Neuronal stem cell (in vitro differentiated cells): ENCODE measurements around the gene CENATAC.

Source experiments
- DNase-seq: peaks from one replicate; pipeline ENCODE4 v3.0.0-alpha.2; 2013; ENCODE audit warnings: low spot score
- H2AFZ ChIP-seq: one replicate; pipeline ENCODE4 v1.6.1; 2013; ENCODE audit warnings: mild to moderate bottlenecking, low read length, inconsistent platforms
- H2AK5ac ChIP-seq: 2 replicates; pipeline ENCODE4 v1.6.1; 2013; ENCODE audit warnings: low read depth, mild to moderate bottlenecking, inconsistent platforms, low read length, moderate library complexity, mixed read lengths
- H2BK120ac ChIP-seq: 2 replicates; pipeline ENCODE4 v1.6.1; 2013; ENCODE audit warnings: low read depth, mild to moderate bottlenecking, inconsistent platforms, low read length, moderate library complexity, mixed read lengths
- H2BK12ac ChIP-seq: one replicate; pipeline ENCODE4 v1.6.1; 2013; ENCODE audit warnings: low read length, inconsistent platforms
- H2BK15ac ChIP-seq: 2 replicates; pipeline ENCODE4 v1.6.1; 2013; ENCODE audit warnings: mild to moderate bottlenecking, low read length, inconsistent platforms, mixed read lengths
- H2BK5ac ChIP-seq: one replicate; pipeline ENCODE4 v1.6.1; 2013; ENCODE audit warnings: inconsistent platforms, mild to moderate bottlenecking, low read length, moderate library complexity
- H3K14ac ChIP-seq: one replicate; pipeline ENCODE4 v1.6.1; 2013; ENCODE audit warnings: low read length, inconsistent platforms
- H3K18ac ChIP-seq: 2 replicates; pipeline ENCODE4 v1.6.1; 2013; ENCODE audit warnings: low read length, inconsistent platforms
- H3K23ac ChIP-seq: 2 replicates; pipeline ENCODE4 v1.6.1; 2013; ENCODE audit warnings: low read depth, mild to moderate bottlenecking, mixed read lengths, low read length, inconsistent platforms; ENCODE audit not compliant: poor library complexity
- H3K27ac ChIP-seq: replicated peaks from 3 replicates; pipeline ENCODE4 v1.5.1; 2013; ENCODE audit warnings: low read length, inconsistent platforms
- H3K27me3 ChIP-seq, 3 experiments: 2 replicates each; pipeline ENCODE4 v1.6.1; 2013; ENCODE audit warnings: low read length in 3 of 3, mild to moderate bottlenecking in 2 of 3, inconsistent platforms in 1 of 3, low read depth in 1 of 3, mixed read lengths in 1 of 3, moderate library complexity in 1 of 3; ENCODE audit not compliant: control insufficient read depth in 3 of 3, insufficient read depth in 3 of 3
- H3K36me3 ChIP-seq, 2 donors: replicated peaks in 1 of 2; 2 replicates each; pipeline ENCODE4 v1.6.1; 2013; ENCODE audit warnings: low read length in 2 of 2; ENCODE audit not compliant: control insufficient read depth in 2 of 2, insufficient read depth in 2 of 2
- H3K4ac ChIP-seq: 2 replicates; pipeline ENCODE4 v1.6.1; 2013; ENCODE audit warnings: inconsistent platforms, mild to moderate bottlenecking, low read length, moderate library complexity
- H3K4me1 ChIP-seq, 2 donors: 1 replicate in 1 of 2; 2 replicates in 1 of 2; pipeline ENCODE4 v1.6.1; 2013; ENCODE audit warnings: low read length in 2 of 2, low read depth in 1 of 2; ENCODE audit not compliant: control insufficient read depth in 2 of 2, insufficient read depth in 1 of 2
- H3K4me2 ChIP-seq: one replicate; pipeline ENCODE4 v1.6.1; 2013; ENCODE audit warnings: mild to moderate bottlenecking, low read length, inconsistent platforms; ENCODE audit not compliant: insufficient read depth, poor library complexity, severe bottlenecking
- H3K4me3 ChIP-seq, 2 donors: 2 replicates each; pipeline ENCODE4 v1.5.1; 2013; ENCODE audit warnings: low read length in 2 of 2, mild to moderate bottlenecking in 2 of 2, inconsistent platforms in 1 of 2, moderate library complexity in 1 of 2
- H3K79me1 ChIP-seq: one replicate; pipeline ENCODE4 v1.6.1; 2013; ENCODE audit warnings: low read depth, mild to moderate bottlenecking, inconsistent platforms, low read length, moderate library complexity
- H3K9ac ChIP-seq: one replicate; pipeline ENCODE4 v1.6.1; 2013; ENCODE audit warnings: mild to moderate bottlenecking, low read depth, low read length, inconsistent platforms; ENCODE audit not compliant: poor library complexity
- H3K9me3 ChIP-seq, 2 donors: replicated peaks in 1 of 2; 2 replicates each; pipeline versions ENCODE3 to v1.6.1; 2013; ENCODE audit warnings: low read length in 2 of 2, mild to moderate bottlenecking in 2 of 2, inconsistent platforms in 1 of 2, low read depth in 1 of 2, mixed read lengths in 1 of 2, moderate library complexity in 1 of 2; ENCODE audit not compliant: control insufficient read depth in 2 of 2, insufficient read depth in 1 of 2
- H4K8ac ChIP-seq: one replicate; pipeline ENCODE4 v1.6.1; 2013; ENCODE audit warnings: low read depth, mild to moderate bottlenecking, inconsistent platforms, low read length, moderate library complexity
- H4K91ac ChIP-seq: one replicate; pipeline ENCODE4 v1.6.1; 2013; ENCODE audit warnings: low read length, low read depth, mild to moderate bottlenecking, inconsistent platforms; ENCODE audit not compliant: poor library complexity
- WGBS, 2 donors: extraction: QIAGEN DNeasy Blood & Tissue Kit; methylation state at CpG; one replicate each; pipeline ENCODE4 v1.1.7; 2013; ENCODE audit warnings: missing lambda C conversion rate in 2 of 2, mixed read lengths in 1 of 2; ENCODE audit not compliant: insufficient read length in 2 of 2, insufficient replicate concordance in 1 of 2; ENCODE audit errors: extremely low coverage in 2 of 2; 5-methylcytosine and 5-hydroxymethylcytosine counted together

CENATAC gene

GRCh38 chr11:119026970-119027369, 29.0 kb downstream of the CENATAC start:
- H3K79me1 ChIP-seq: peaks cover 19% of the 10 kb centered on the region
- no peaks in the 10 kb centered on the region for H3K27me3 ChIP-seq
- no peak overlapping the region for H3K9ac ChIP-seq
- H3K9me3 ChIP-seq: no peaks in the 10 kb centered on the region
- no peak for DNase-seq
- H4K91ac ChIP-seq: no peak overlapping the region
- H2BK15ac ChIP-seq: no peak overlapping the region
- H3K23ac ChIP-seq: no peak overlapping the region
- H2BK120ac ChIP-seq: no peak overlapping the region
- no peak overlapping the region for H3K14ac ChIP-seq
- no peak overlapping the region for H3K4ac ChIP-seq
- peaks cover 6 to 12% of the 10 kb centered on the region in 2 donors for H3K4me1 ChIP-seq
- peaks cover 51 to 72% of the 10 kb centered on the region in 2 donors for H3K36me3 ChIP-seq
- no peak overlapping the region for H3K4me3 ChIP-seq
- no peak overlapping the region for H2AK5ac ChIP-seq
- WGBS, 2 donors: no CpG with 5 or more reads among the region's 2 CpGs
- H3K27ac ChIP-seq: no peak overlapping the region
- no peak overlapping the region for H2AFZ ChIP-seq
- no peak overlapping the region for H3K4me2 ChIP-seq
- H3K18ac ChIP-seq: no peak overlapping the region
- H4K8ac ChIP-seq: no peak overlapping the region
- no peak overlapping the region for H2BK5ac ChIP-seq
- H2BK12ac ChIP-seq: no peak overlapping the region

- peaks cover 19% of the 10 kb centered on the region for H3K79me1 ChIP-seq
- H3K27ac ChIP-seq: no peak overlapping the region
- no peak overlapping the region for H3K9ac ChIP-seq
- H3K23ac ChIP-seq: no peak overlapping the region
- no peak overlapping the region for H2BK12ac ChIP-seq
- no peak overlapping the region for H2AFZ ChIP-seq
- H3K36me3 ChIP-seq: peaks cover 48 to 64% of the 10 kb centered on the region in 2 donors
- no peak overlapping the region for H3K4me3 ChIP-seq
- H3K27me3 ChIP-seq: no peaks in the 10 kb centered on the region
- H2AK5ac ChIP-seq: no peak overlapping the region
- no CpG with 5 or more reads among the region's 9 CpGs for WGBS, 2 donors
- H3K14ac ChIP-seq: no peak overlapping the region
- H3K4ac ChIP-seq: no peak overlapping the region
- peaks cover 6 to 12% of the 10 kb centered on the region in 2 donors for H3K4me1 ChIP-seq
- no peak overlapping the region for H2BK15ac ChIP-seq
- no peak overlapping the region for H2BK5ac ChIP-seq
- H4K91ac ChIP-seq: no peak overlapping the region
- H2BK120ac ChIP-seq: no peak overlapping the region
- H3K18ac ChIP-seq: no peak overlapping the region
- no peaks in the 10 kb centered on the region for H3K9me3 ChIP-seq
- no peak for DNase-seq
- H3K4me2 ChIP-seq: no peak overlapping the region
- no peak overlapping the region for H4K8ac ChIP-seq
These were observed 29.8 kb downstream of the CENATAC start for GRCh38 chr11:119027561-119028345.

- H3K79me1 ChIP-seq: peaks cover 19% of the 10 kb centered on the region
- no peak overlapping the region for H3K23ac ChIP-seq
- WGBS, 2 donors: no CpG with 5 or more reads among the region's 9 CpGs
- peaks cover 44 to 57% of the 10 kb centered on the region in 2 donors for H3K36me3 ChIP-seq
- H4K91ac ChIP-seq: no peak overlapping the region
- H3K27ac ChIP-seq: no peak overlapping the region
- H2BK12ac ChIP-seq: no peak overlapping the region
- H3K9me3 ChIP-seq: no peaks in the 10 kb centered on the region
- H2AFZ ChIP-seq: no peak overlapping the region
- no peak overlapping the region for H3K14ac ChIP-seq
- peaks cover 6 to 12% of the 10 kb centered on the region in 2 donors for H3K4me1 ChIP-seq
- H3K27me3 ChIP-seq: no peaks in the 10 kb centered on the region
- H3K4me3 ChIP-seq: peak overlapping the region; percentile 0 to 4
- H2BK15ac ChIP-seq: no peak overlapping the region
- no peak overlapping the region for H3K18ac ChIP-seq
- H2BK5ac ChIP-seq: no peak overlapping the region
- no peak overlapping the region for H2AK5ac ChIP-seq
- H3K4me2 ChIP-seq: no peak overlapping the region
- H3K4ac ChIP-seq: no peak overlapping the region
- H2BK120ac ChIP-seq: no peak overlapping the region
- H4K8ac ChIP-seq: no peak overlapping the region
- no peak overlapping the region for H3K9ac ChIP-seq
- no peak for DNase-seq
These were observed 30.6 kb downstream of the CENATAC start for GRCh38 chr11:119028346-119029068.

GRCh38 chr11:119029069-119029339, 31.1 kb downstream of the CENATAC start:
- no peak overlapping the region for H2BK15ac ChIP-seq
- peak overlapping the region; percentile 0 to 4 for H3K4me3 ChIP-seq
- peak overlapping the region; percentile 47 for H3K9ac ChIP-seq
- no peak overlapping the region for H2BK120ac ChIP-seq
- WGBS, 2 donors: no CpG with 5 or more reads among the region's 1 CpG
- no peak overlapping the region for H2BK12ac ChIP-seq
- no peaks in the 10 kb centered on the region for H3K9me3 ChIP-seq
- H3K36me3 ChIP-seq: peaks cover 40 to 52% of the 10 kb centered on the region in 2 donors
- H3K79me1 ChIP-seq: peaks cover 19% of the 10 kb centered on the region
- H2BK5ac ChIP-seq: no peak overlapping the region
- no peak for DNase-seq
- H3K18ac ChIP-seq: peak overlapping the region; percentile 9
- no peak overlapping the region for H3K4me2 ChIP-seq
- no peak overlapping the region for H2AFZ ChIP-seq
- H4K91ac ChIP-seq: no peak overlapping the region
- no peak overlapping the region for H2AK5ac ChIP-seq
- H3K4me1 ChIP-seq: peaks cover 6 to 12% of the 10 kb centered on the region in 2 donors
- no peak overlapping the region for H3K4ac ChIP-seq
- H3K27me3 ChIP-seq: no peaks in the 10 kb centered on the region
- H3K27ac ChIP-seq: no peak overlapping the region
- peak overlapping the region; percentile 5 for H3K23ac ChIP-seq
- H3K14ac ChIP-seq: no peak overlapping the region
- H4K8ac ChIP-seq: no peak overlapping the region
